ENCODE measurements around the gene TSC22D3. TPM values are rescaled to one million over a fixed set of nuclear protein-coding genes. Genes with fewer than 3 reads are reported as not detected.
"Not testable (repeated sequence)": the region's sequence is repeated elsewhere in the genome, so short reads cannot be mapped to it uniquely, and the experiment has no call there.

TSC22D3 gene
- total RNA-seq, 1 donor from 2014 or later, result 32.9 TPM

DNA sequence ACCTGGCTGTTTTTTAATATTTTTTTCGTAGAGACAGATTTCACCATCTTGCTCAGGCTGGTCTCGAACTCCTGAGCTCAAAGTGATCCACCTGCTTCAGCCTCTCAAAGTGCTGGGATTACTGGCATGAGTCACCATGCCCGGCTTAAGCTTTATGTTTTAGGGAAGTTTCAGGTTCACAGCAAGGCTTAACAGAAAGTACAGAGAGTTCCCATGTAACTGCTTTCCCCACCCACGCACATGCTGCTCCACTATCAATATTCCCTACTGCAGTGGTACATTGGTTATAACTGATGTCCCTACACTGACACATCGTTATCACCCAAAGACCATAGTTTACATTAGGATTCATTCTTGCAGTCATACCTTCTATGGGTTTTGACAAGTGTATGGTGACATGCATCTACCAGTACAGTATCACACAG lies 84.6 kb downstream of the TSC22D3 start:
- TF ChIP-seq, protein P1, sequence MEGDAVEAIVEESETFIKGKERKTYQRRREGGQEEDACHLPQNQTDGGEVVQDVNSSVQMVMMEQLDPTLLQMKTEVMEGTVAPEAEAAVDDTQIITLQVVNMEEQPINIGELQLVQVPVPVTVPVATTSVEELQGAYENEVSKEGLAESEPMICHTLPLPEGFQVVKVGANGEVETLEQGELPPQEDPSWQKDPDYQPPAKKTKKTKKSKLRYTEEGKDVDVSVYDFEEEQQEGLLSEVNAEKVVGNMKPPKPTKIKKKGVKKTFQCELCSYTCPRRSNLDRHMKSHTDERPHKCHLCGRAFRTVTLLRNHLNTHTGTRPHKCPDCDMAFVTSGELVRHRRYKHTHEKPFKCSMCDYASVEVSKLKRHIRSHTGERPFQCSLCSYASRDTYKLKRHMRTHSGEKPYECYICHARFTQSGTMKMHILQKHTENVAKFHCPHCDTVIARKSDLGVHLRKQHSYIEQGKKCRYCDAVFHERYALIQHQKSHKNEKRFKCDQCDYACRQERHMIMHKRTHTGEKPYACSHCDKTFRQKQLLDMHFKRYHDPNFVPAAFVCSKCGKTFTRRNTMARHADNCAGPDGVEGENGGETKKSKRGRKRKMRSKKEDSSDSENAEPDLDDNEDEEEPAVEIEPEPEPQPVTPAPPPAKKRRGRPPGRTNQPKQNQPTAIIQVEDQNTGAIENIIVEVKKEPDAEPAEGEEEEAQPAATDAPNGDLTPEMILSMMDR (conservative IDR thresholded peaks at IDR 0.05; ENCODE audit: low read depth, low read length), result no peak
- H3K4me3 ChIP-seq (ENCODE audit: low read depth, low read length), result no peak overlapping the region
- no peak for DNase-seq (ENCODE audit: low read depth)

DNA sequence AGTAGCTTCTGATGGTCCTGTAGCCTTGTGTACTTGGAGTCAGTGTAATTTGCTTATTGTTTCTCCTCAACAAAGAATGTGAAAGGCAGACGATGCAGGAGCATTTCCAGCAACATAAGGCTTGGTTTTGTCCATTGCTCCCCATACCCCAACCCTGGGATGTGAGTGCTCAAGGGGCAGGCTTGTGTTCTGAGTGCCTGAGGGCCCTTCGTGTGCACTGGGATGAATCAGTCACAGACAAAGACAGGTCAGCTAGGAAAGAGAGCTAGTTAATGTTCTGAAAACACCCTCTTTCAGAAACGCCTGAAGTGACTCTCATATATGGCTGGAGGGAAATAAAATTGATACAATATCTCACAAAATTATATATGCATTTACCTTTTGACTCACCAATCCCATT lies 88.1 kb downstream of the TSC22D3 start:
- no peak for DNase-seq (ENCODE audit: low read depth)
- TF ChIP-seq, protein P1 (conservative IDR thresholded peaks at IDR 0.05; ENCODE audit: low read depth, low read length), result no peak
- H3K4me3 ChIP-seq (ENCODE audit: low read depth, low read length), result no peak overlapping the region

DNA sequence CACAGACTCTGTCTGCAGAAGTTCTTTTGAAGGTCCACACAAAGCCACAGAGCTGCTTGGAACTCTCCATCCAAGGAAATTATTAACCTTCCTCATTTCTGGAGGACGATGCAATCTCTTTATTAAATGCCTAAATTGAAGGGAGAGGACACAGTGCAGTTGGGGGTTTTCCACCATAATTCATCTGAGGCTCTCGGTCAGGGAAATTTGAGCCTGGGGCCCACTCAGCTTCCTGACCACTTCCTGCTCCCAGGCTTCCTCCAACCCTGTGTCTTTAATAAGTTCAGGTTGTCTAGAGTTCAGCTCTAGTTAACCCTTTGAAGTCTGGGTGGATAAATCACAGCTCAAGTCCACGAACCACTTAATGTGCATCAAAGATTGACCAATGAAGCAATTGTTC lies 88.8 kb downstream of the TSC22D3 start:
- no peak overlapping the region for H3K4me3 ChIP-seq (ENCODE audit: low read depth, low read length)
- DNase-seq (ENCODE audit: low read depth), result no peak
- TF ChIP-seq, protein P1 (conservative IDR thresholded peaks at IDR 0.05; ENCODE audit: low read depth, low read length), result no peak

- H3K4me3 ChIP-seq (ENCODE audit: low read depth, low read length), result no peak overlapping the region
- no peak for DNase-seq (ENCODE audit: low read depth)
- TF ChIP-seq, protein P1 (conservative IDR thresholded peaks at IDR 0.05; ENCODE audit: low read depth, low read length), result no peak
These were observed 89.6 kb downstream of the TSC22D3 start for GRCh38 chrX:107686026-107686425.

DNA sequence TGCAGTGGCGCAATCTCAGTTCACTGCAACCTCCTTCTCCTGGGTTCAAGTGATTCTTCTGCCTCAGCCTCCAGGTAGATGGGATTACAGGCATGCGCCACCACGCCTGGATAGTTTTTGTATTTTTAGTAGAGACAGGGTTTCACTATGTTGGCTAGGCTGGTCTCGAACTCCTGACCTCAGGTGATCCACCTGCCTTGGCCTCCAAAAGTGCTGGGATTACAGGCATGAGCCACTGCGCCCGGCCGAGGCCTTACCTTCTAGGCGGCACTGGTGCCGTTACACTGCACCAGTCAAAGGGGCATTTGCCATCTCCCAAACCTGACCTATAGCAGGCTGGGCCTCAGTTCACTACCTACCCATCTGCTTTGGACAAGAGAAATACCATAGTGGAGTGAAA lies 90.0 kb downstream of the TSC22D3 start:
- not testable (repeated sequence) for H3K4me3 ChIP-seq (ENCODE audit: low read depth, low read length); DNase-seq (ENCODE audit: low read depth)

- no peak for DNase-seq (ENCODE audit: low read depth)
- no peak overlapping the region for H3K4me3 ChIP-seq (ENCODE audit: low read depth, low read length)
- TF ChIP-seq, protein P1 (conservative IDR thresholded peaks at IDR 0.05; ENCODE audit: low read depth, low read length), result no peak
These were observed 90.6 kb downstream of the TSC22D3 start for GRCh38 chrX:107684956-107685385.

DNA sequence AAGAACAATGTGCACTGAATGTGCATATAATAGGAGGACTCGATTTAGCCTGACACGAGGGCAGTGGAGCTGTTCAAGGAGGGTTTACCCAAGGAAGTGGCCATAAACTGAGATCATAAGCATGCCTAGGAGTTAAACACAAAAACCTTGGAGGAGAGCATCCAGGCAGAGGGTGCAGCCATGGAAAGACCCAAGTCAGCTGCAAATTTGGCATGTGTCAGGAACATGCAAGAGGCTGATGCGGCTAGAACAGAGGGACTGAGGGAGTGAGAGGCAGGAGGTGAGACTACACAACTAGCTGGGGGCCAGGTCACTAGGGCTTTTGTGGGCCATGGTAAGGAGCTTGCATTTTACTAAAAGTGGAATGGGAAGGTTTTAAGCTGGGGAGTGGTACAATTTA lies 91.7 kb downstream of the TSC22D3 start:
- TF ChIP-seq, protein P1 (conservative IDR thresholded peaks at IDR 0.05; ENCODE audit: low read depth, low read length), result no peak
- no peak for DNase-seq (ENCODE audit: low read depth)
- H3K4me3 ChIP-seq (ENCODE audit: low read depth, low read length), result no peak overlapping the region

All from epithelial cell of proximal tubule (primary cell).